GM12875 (cell line): Measurements from ENCODE around the gene HS6ST3.

ENCODE experiments used
- H3K4me3 ChIP-seq: one replicate; pipeline ENCODE4 v1.5.1; 2011; ENCODE audit warnings: low read depth, low read length, control low read depth
- TF ChIP-seq, protein P1 (sequence below): IDR thresholded peaks from 2 replicates; pipeline ENCODE4 v1.5.1; 2011; ENCODE audit warnings: low read depth, mild to moderate bottlenecking, control low read depth, inconsistent platforms, low read length, moderate library complexity, borderline replicate concordance; ENCODE audit not compliant: insufficient read depth

HS6ST3 gene

DNA sequence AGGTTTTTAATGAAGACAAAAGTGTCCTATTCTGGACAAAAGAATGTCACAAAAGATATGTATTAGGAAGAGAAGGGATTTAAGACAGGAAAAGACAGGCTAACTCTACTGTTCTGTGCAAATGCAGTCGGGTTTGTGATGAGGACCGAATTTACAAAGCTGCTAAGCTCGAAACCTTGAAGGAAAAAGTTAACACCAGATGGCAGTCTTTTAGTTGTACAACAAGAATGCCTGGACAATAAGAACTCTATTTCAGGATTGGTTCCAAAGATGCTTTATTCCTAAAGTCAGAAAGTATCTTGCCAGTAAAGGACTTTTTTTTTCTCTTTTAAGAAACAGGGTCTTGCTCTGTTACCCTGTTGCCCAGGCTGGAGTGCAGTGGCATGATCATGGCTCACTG, 51.1 kb downstream of the HS6ST3 start:
- TF ChIP-seq, protein P1, sequence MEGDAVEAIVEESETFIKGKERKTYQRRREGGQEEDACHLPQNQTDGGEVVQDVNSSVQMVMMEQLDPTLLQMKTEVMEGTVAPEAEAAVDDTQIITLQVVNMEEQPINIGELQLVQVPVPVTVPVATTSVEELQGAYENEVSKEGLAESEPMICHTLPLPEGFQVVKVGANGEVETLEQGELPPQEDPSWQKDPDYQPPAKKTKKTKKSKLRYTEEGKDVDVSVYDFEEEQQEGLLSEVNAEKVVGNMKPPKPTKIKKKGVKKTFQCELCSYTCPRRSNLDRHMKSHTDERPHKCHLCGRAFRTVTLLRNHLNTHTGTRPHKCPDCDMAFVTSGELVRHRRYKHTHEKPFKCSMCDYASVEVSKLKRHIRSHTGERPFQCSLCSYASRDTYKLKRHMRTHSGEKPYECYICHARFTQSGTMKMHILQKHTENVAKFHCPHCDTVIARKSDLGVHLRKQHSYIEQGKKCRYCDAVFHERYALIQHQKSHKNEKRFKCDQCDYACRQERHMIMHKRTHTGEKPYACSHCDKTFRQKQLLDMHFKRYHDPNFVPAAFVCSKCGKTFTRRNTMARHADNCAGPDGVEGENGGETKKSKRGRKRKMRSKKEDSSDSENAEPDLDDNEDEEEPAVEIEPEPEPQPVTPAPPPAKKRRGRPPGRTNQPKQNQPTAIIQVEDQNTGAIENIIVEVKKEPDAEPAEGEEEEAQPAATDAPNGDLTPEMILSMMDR, result no peak
- no peak overlapping the region for H3K4me3 ChIP-seq

DNA sequence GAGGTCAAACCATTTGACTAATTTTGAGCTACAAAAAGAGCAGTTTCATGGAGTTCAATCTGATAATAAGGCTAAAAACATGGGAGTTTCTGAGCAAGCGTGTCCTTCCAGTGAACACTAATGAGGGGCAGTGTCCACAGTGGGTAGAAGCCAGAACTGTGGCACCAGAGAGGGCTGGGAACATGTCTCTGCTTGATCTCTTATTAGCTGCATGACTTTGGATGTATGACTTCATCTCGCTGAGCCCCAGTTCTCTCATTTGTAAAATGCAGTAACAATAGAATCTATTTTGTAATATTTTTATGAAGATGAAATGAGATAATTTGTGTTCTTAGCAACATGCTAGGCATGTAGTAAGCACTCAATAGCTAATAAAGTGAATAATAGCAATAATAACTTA, 69.8 kb downstream of the HS6ST3 start:
- H3K4me3 ChIP-seq, result no peak overlapping the region
- TF ChIP-seq, protein P1, result no peak

DNA sequence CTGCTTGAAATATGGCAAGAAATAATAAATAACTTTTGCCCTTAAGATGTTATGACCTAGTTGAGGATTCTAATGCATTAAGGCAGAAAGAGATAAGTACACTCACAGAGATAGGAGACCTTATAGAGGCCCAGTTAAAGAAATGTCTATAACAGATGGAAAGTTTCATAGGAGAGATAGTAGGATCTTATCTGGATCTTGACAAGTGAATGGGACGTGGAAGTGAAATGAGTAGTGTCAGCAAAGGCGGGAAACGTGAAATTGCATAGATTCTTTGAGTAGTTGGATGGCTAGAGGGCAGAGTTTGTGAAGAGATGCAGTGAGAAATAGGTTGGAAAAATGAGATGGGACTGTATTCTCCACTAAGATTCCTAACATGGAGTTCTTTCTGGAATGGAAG, 71.2 kb downstream of the HS6ST3 start:
- TF ChIP-seq, protein P1, result no peak
- no peak overlapping the region for H3K4me3 ChIP-seq

DNA sequence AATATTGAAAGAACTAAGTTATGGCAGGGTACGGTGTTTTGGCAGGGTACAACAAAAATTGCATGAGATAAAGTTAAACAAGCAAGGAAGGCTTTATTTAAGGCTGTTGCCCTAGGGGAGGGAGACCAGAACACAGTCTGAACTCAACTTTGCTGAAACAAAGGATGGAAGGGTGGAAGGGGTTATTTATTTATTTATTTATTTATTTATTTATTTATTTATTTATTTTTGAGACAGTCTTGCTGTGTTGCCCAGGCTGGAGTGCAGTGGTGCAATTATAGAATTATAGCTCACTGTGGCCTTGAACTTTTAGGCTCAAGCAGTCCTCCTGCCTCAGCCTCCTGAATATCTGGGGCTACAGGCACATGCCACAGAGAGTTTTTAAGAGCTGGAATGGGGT, 75.9 kb downstream of the HS6ST3 start:
- H3K4me3 ChIP-seq, result no peak overlapping the region
- TF ChIP-seq, protein P1, result no peak

DNA sequence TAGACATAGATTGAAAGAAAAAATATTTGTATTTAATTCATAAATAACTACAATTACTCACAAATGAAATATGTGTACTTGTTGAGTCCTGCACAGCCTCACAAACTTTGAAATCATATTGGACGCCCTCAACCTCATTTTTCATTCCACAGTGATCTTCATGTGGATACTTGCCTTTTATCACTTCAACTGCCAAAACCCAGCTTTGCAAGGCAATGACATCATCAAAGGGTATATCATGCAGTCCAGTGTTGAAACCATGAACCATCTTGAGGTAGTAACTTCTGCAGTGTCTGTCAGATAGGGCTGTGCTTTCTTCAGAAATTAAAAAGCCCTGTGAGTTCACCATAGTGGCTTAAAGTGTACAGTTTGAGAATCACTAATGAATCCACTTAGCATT, 82.2 kb downstream of the HS6ST3 start:
- TF ChIP-seq, protein P1, result no peak
- H3K4me3 ChIP-seq, result no peak overlapping the region

DNA sequence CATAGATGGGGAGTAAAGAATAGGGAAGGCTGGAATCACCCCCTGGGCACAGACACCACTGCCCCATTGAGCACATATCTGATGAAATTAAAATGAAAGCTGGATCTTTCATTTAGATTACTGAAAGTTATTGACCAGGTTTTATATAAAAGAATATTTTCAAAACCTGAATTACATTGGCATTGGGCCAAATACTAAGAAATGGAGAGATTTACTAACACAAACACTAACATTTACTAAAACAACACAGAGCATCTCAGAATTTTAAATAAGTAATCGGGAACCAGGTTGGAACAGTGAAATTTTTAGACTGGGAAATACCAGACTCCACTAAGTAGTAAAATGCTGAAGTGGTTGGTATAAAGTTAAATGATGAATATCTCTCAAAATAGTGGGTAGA, 88.9 kb downstream of the HS6ST3 start:
- TF ChIP-seq, protein P1, result no peak
- H3K4me3 ChIP-seq, result no peak overlapping the region

DNA sequence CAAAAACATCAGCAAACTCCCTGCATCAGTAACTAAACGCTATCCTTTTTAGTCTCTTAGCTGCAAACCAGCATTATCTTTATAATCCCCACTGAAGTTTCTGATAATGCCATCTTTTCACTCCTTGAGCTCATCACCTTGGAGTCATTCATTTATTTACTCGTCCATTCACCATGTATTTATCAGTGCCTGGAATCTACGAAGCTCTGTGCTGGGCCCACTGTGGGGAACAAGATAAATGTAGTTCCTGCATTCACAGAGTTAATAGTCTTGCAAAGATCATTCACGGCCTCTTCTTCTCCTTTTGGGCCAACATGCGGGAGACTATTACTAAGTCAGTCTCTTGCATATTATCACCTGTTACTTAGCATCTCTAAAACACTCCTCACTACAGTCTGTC, 89.4 kb downstream of the HS6ST3 start:
- TF ChIP-seq, protein P1, result no peak

More for the DNA sequence above, 89.4 kb downstream of the HS6ST3 start:
- no peak overlapping the region for H3K4me3 ChIP-seq
